HG02938 (cell line): ENCODE results near the gene SH3BP4.
"Not testable (repeated sequence)": the region's sequence is repeated elsewhere in the genome, so short reads cannot be mapped to it uniquely, and the experiment has no call there.

ENCODE experiments used
- ATAC-seq: cut with Tn5 transposase; IDR thresholded peaks from one replicate; pipeline ENCODE4 v1.9.1; 2021; ENCODE audit warnings: mild to moderate bottlenecking, moderate library complexity; ENCODE audit not compliant: unreplicated experiment

SH3BP4 gene

GRCh38 chr2:235051436-235052260 is 99.8 kb downstream of the SH3BP4 start:
- ATAC-seq, result no peak

GRCh38 chr2:235052514-235053354 is 100.9 kb downstream of the SH3BP4 start:
- no peak for ATAC-seq

- no peak for ATAC-seq
Observed at GRCh38 chr2:235053651-235054050, 101.8 kb downstream of the SH3BP4 start.

- no peak for ATAC-seq
Observed at GRCh38 chr2:235054475-235054874, 102.7 kb downstream of the SH3BP4 start.

- no peak for ATAC-seq
Observed at GRCh38 chr2:235054919-235055318, 103.1 kb downstream of the SH3BP4 start.

- no peak for ATAC-seq
Observed at GRCh38 chr2:235055891-235056516, 104.2 kb downstream of the SH3BP4 start.

GRCh38 chr2:235056768-235057167 is 105.0 kb downstream of the SH3BP4 start:
- no peak for ATAC-seq

GRCh38 chr2:235057616-235058015 is 105.8 kb downstream of the SH3BP4 start:
- ATAC-seq, result not testable (repeated sequence)

- no peak for ATAC-seq
Observed at GRCh38 chr2:235059161-235059560, 107.3 kb downstream of the SH3BP4 start.

- ATAC-seq, result no peak
Observed at GRCh38 chr2:235061656-235062055, 109.8 kb downstream of the SH3BP4 start.

GRCh38 chr2:235063471-235063961 is 111.7 kb downstream of the SH3BP4 start:
- no peak for ATAC-seq

GRCh38 chr2:235064976-235065375 is 113.2 kb downstream of the SH3BP4 start:
- ATAC-seq, result no peak

GRCh38 chr2:235066490-235066889 is 114.7 kb downstream of the SH3BP4 start:
- no peak for ATAC-seq

- no peak for ATAC-seq
Observed at GRCh38 chr2:235066895-235067294, 115.1 kb downstream of the SH3BP4 start.

- no peak for ATAC-seq
Observed at GRCh38 chr2:235068701-235069100, 116.9 kb downstream of the SH3BP4 start.

GRCh38 chr2:235070063-235070706 is 118.4 kb downstream of the SH3BP4 start:
- no peak for ATAC-seq

- no peak for ATAC-seq
Observed at GRCh38 chr2:235073868-235074413, 122.1 kb downstream of the SH3BP4 start.

GRCh38 chr2:235077046-235077445 is 125.2 kb downstream of the SH3BP4 start:
- ATAC-seq, result no peak

GRCh38 chr2:235078182-235078581 is 126.4 kb downstream of the SH3BP4 start:
- no peak for ATAC-seq

- no peak for ATAC-seq
Observed at GRCh38 chr2:235078914-235079472, 127.2 kb downstream of the SH3BP4 start.
